IMR-90 (cell line): ENCODE results near the gene RHOD. TPM values are rescaled to one million over a fixed set of nuclear protein-coding genes. Genes with fewer than 3 reads are reported as not detected.
A peak's percentile ranks its signal among the peaks of the same experiment; 100 is the strongest.

Experiments
- ATAC-seq: fragments of 200-7000 bp; cut with Tn5 transposase; 2 replicates; pipeline ENCODE4 v1.9.1; 2020; ENCODE audit warnings: low read depth, mild to moderate bottlenecking, moderate library complexity
- BruUV-seq: library from RNA; stranded (reverse); fragments of 400-500 nt; replicated peaks from 2 replicates; lab custom pipeline; 2021; lab: Mats Ljungman, UMichigan
- CTCF ChIA-PET: fragments of 300-600 bp; formaldehyde crosslinking; extraction: SDS; loops from one replicate; lab custom pipeline; 2021; ENCODE audit warnings: antibody characterized with exemption; lab: Yijun Ruan, JAX
- POLR2A ChIA-PET: fragments of 300-600 bp; sonication (Branson Sonifier 250); formaldehyde crosslinking; loops from one replicate; lab custom pipeline; 2022; ENCODE audit warnings: antibody characterized with exemption; ENCODE audit not compliant: unreplicated experiment; lab: Charles Lee
- DNase-seq: peaks from one replicate; pipeline ENCODE4 v3.0.0; 2013
- H2AFZ ChIP-seq: replicated peaks from 2 replicates; pipeline ENCODE3; 2013; ENCODE audit warnings: low read length, mild to moderate bottlenecking; ENCODE audit not compliant: poor library complexity
- H2AK5ac ChIP-seq: 2 replicates; pipeline ENCODE4 v1.6.1; 2013; ENCODE audit warnings: low read depth, low read length, inconsistent platforms
- H2AK9ac ChIP-seq: replicated peaks from 2 replicates; pipeline ENCODE3; 2013; ENCODE audit warnings: mild to moderate bottlenecking, low read depth, low read length, moderate library complexity; ENCODE audit not compliant: poor library complexity
- H2BK120ac ChIP-seq: 2 replicates; pipeline ENCODE4 v1.6.1; 2013; ENCODE audit warnings: low read depth, low read length, inconsistent platforms
- H2BK15ac ChIP-seq: 3 replicates; pipeline ENCODE4 v1.6.1; 2013; ENCODE audit warnings: low read depth, low read length, inconsistent platforms
- H2BK20ac ChIP-seq: 2 replicates; pipeline ENCODE4 v1.6.1; 2013; ENCODE audit warnings: low read depth, mild to moderate bottlenecking, inconsistent platforms, low read length, moderate library complexity
- H2BK5ac ChIP-seq: 2 replicates; pipeline ENCODE4 v1.6.1; 2013; ENCODE audit warnings: mild to moderate bottlenecking, low read depth, low read length, inconsistent platforms; ENCODE audit not compliant: poor library complexity, severe bottlenecking
- H3K14ac ChIP-seq: replicated peaks from 2 replicates; pipeline ENCODE4 v1.6.1; 2013; ENCODE audit warnings: low read depth, low read length, inconsistent platforms
- H3K18ac ChIP-seq: 2 replicates; pipeline ENCODE4 v1.6.1; 2013; ENCODE audit warnings: low read depth, low read length, control low read depth
- H3K23ac ChIP-seq: 2 replicates; pipeline ENCODE4 v1.6.1; 2013; ENCODE audit warnings: low read depth, low read length, inconsistent platforms
- H3K27ac ChIP-seq: 2 replicates; pipeline ENCODE4 v1.5.1; 2013; ENCODE audit warnings: mild to moderate bottlenecking, control low read depth, low read length; ENCODE audit not compliant: insufficient read depth
- H3K27me3 ChIP-seq: 2 replicates; pipeline ENCODE4 v1.6.1; 2013; ENCODE audit warnings: low read length; ENCODE audit not compliant: control insufficient read depth, insufficient read depth
- H3K36me3 ChIP-seq: 2 replicates; pipeline ENCODE4 v1.6.1; 2013; ENCODE audit warnings: low read length, mixed read lengths; ENCODE audit not compliant: control insufficient read depth, insufficient read depth
- H3K4ac ChIP-seq: 2 replicates; pipeline ENCODE4 v1.6.1; 2013; ENCODE audit warnings: low read depth, low read length, inconsistent platforms
- H3K4me1 ChIP-seq: 2 replicates; pipeline ENCODE4 v1.6.1; 2013; ENCODE audit warnings: low read length, mixed read lengths; ENCODE audit not compliant: control insufficient read depth, insufficient read depth
- H3K4me2 ChIP-seq: 2 replicates; pipeline ENCODE4 v1.6.1; 2013; ENCODE audit warnings: low read depth, mild to moderate bottlenecking, control low read depth, low read length, moderate library complexity
- H3K4me3 ChIP-seq: 2 replicates; pipeline ENCODE4 v1.5.1; 2013; ENCODE audit warnings: low read depth, mild to moderate bottlenecking, control low read depth, low read length, moderate library complexity; ENCODE audit not compliant: insufficient read depth
- H3K56ac ChIP-seq: 2 replicates; pipeline ENCODE4 v1.6.1; 2013; ENCODE audit warnings: low read length, inconsistent platforms; ENCODE audit not compliant: insufficient read depth; ENCODE audit errors: extremely low read depth
- H3K79me1 ChIP-seq, 2 experiments: 2 replicates each; pipeline ENCODE4 v1.6.1; 2013; ENCODE audit warnings: low read length in 2 of 2, inconsistent platforms in 1 of 2, low read depth in 1 of 2
- H3K9ac ChIP-seq: 2 replicates; pipeline ENCODE4 v1.6.1; 2013; ENCODE audit warnings: low read depth, low read length, control low read depth
- H3K9me1 ChIP-seq: 2 replicates; pipeline ENCODE4 v1.6.1; 2013; ENCODE audit warnings: low read length, inconsistent platforms; ENCODE audit not compliant: insufficient read depth
- H3K9me3 ChIP-seq: 2 replicates; pipeline ENCODE4 v1.6.1; 2013; ENCODE audit warnings: low read length; ENCODE audit not compliant: control insufficient read depth, insufficient read depth
- H4K20me1 ChIP-seq: 2 replicates; pipeline ENCODE4 v1.6.1; 2013; ENCODE audit warnings: low read length, inconsistent platforms; ENCODE audit not compliant: insufficient read depth
- H4K5ac ChIP-seq: 2 replicates; pipeline ENCODE4 v1.6.1; 2013; ENCODE audit warnings: mild to moderate bottlenecking, low read depth, low read length, control low read depth
- H4K8ac ChIP-seq, 2 experiments: 2 replicates each; pipeline ENCODE4 v1.6.1; 2013; ENCODE audit warnings: low read depth in 2 of 2, low read length in 2 of 2, control low read depth in 1 of 2, inconsistent platforms in 1 of 2
- H4K91ac ChIP-seq: 2 replicates; pipeline ENCODE4 v1.6.1; 2013; ENCODE audit warnings: low read depth, low read length, inconsistent platforms; ENCODE audit not compliant: insufficient read depth
- RFX5 ChIP-seq: IDR thresholded peaks from 2 replicates; pipeline ENCODE4 v1.8.0; 2012; ENCODE audit warnings: low read depth, mild to moderate bottlenecking, low read length, moderate library complexity
- SMC3 ChIP-seq: fragments of 150-350 bp; IDR thresholded peaks from 2 replicates; pipeline ENCODE4 v1.6.1; 2016; ENCODE audit warnings: low read depth, mild to moderate bottlenecking, antibody characterized with exemption, low read length, moderate library complexity
- WGBS, 2 experiments: methylation state at CpG; one replicate each; pipeline versions ENCODE4 v1.1.5 to v1.1.7; 2013; ENCODE audit warnings: missing lambda C conversion rate in 2 of 2; ENCODE audit not compliant: insufficient read length in 1 of 2; ENCODE audit errors: extremely low coverage in 2 of 2; 5-methylcytosine and 5-hydroxymethylcytosine counted together
- dilution Hi-C: fragments of 300-500 bp; cut with HindIII; formaldehyde crosslinking; loops from one replicate; pipeline ENCODE4 v1.14.3; 2018; ENCODE audit warnings: low sequenced_read_pairs; ENCODE audit not compliant: unreplicated experiment
- in situ Hi-C: fragments of 300-500 bp; cut with MboI; formaldehyde crosslinking; loops from 3 replicates; pipeline ENCODE4 v1.14.3; 2019; ENCODE audit warnings: low sequenced_read_pairs, inconsistent platforms, mixed read lengths
- intact Hi-C: fragments of 100-400 bp; cut with micrococcal nuclease; formaldehyde crosslinking; loops from 2 replicates; pipeline ENCODE4 v1.10.0; 2022
- polyA plus RNA-seq, 3 experiments: library from polyadenylated mRNA; depleted of rRNA; stranded (reverse); fragments of >200 nt; gene quantifications; 2 replicates each; pipeline ENCODE4 v1.2.3, GENCODE V29; 2012; ENCODE audit warnings: low replicate concordance in 1 of 3
- total RNA-seq: library from RNA; depleted of rRNA; stranded (reverse); fragments of >200 nt; gene quantifications from 2 replicates; pipeline ENCODE4 v1.2.3, GENCODE V29; 2012

RHOD gene
- total and polyA plus RNA-seq, 2 of the 4 experiments (the other 2 are of a cell fraction): 4.7 to 10.9 TPM

GRCh38 chr11:67010296-67010905 is 46.2 kb upstream of the RHOD start:
- no peak overlapping the region for H3K23ac ChIP-seq
- no peaks in the 10 kb centered on the region for H4K20me1 ChIP-seq
- H4K8ac ChIP-seq: no peak overlapping the region
- intact Hi-C loops: no loop called here
- H3K56ac ChIP-seq: no peak overlapping the region
- no peak overlapping the region for H3K18ac ChIP-seq
- no peaks in the 10 kb centered on the region for H3K79me1 ChIP-seq
- H2BK15ac ChIP-seq: no peak overlapping the region
- peak overlapping the region; percentile 66 for H2AK9ac ChIP-seq
- in situ Hi-C loops: no loop called here
- no peak overlapping the region for H3K27ac ChIP-seq
- 48% methylated on average over 2 of the region's 7 CpGs; no CpG with 5 or more reads in 1 of the 2 experiments for WGBS, 2 experiments
- H2AFZ ChIP-seq: no peak overlapping the region
- no peaks in the 10 kb centered on the region for H3K9me3 ChIP-seq
- H4K91ac ChIP-seq: no peak overlapping the region
- no peak for TF ChIP-seq SMC3
- no peak for TF ChIP-seq RFX5
- no peak overlapping the region for H3K14ac ChIP-seq
- no peak overlapping the region for H2BK120ac ChIP-seq
- H3K9ac ChIP-seq: no peak overlapping the region
- no peak overlapping the region for H2BK20ac ChIP-seq
- H3K9me1 ChIP-seq: no peaks in the 10 kb centered on the region
- no peak overlapping the region for H2AK5ac ChIP-seq
- no peaks in the 10 kb centered on the region; the same call in 1 of the 2 replicates for H3K27me3 ChIP-seq
- no peak for ATAC-seq
- no peak overlapping the region for H3K4me3 ChIP-seq
- BruUV-seq: no TSS peak
- H3K4me2 ChIP-seq: no peak overlapping the region
- H3K4me1 ChIP-seq: no peaks in the 10 kb centered on the region
- no peak overlapping the region for H3K4ac ChIP-seq
- H4K5ac ChIP-seq: no peak overlapping the region
- dilution Hi-C loops: no loop called here
- H2BK5ac ChIP-seq: no peak overlapping the region
- no peaks in the 10 kb centered on the region for H3K36me3 ChIP-seq
- DNase-seq: no peak
- CTCF ChIA-PET: no interaction called here
- POLR2A ChIA-PET: interaction anchor here (0.5 kb wide), 1 partner anchor 146 kb away, joined by 3 read pairs; no protein-coding TSS in a partner anchor
